Aorta (tissue), 4 donors: ENCODE results near the gene RASL11B. TPM values are rescaled to one million over a fixed set of nuclear protein-coding genes. Genes with fewer than 3 reads are reported as not detected.

ENCODE experiments used
- polyA plus RNA-seq, 2 donors: library from polyadenylated mRNA; stranded (reverse); fragments of 200-250 nt; gene quantifications; one replicate each; pipeline ENCODE4 v1.2.3, GENCODE V29; 2013
- total RNA-seq, 2 donors: library from RNA; stranded (reverse); fragmentation: NEBNext Ultra II Directional; extraction: Animal tissue kit (Norgen Biotek cat#: 25700); gene quantifications; one replicate each; pipeline ENCODE4 v1.2.1, GENCODE V29; 2021
- donor health status: healthy with polysubstance abuse.
- donor health status: Bipolar disorder and iron deficiency.
- donor health status: DM: no; HTN: no; CAD: no.
- donor health status: DM: yes; HTN: yes; CAD: no.

Gene RASL11B
- total and polyA plus RNA-seq, 4 donors: 4.8 to 12.3 (median 5.7) TPM

Other genes starting within 250 kb of the RASL11B start
- gene USP46, start 203.0 kb upstream of the RASL11B start, total RNA-seq: 10 to 100 TPM; 23.7 to 24.1 TPM
- gene USP46, start 203.0 kb upstream of the RASL11B start, polyA plus RNA-seq: 1 to 10 TPM; 4.8 to 5.4 TPM
- under 1 TPM; 0.13 to 0.36 TPM for gene ERVMER34-1, start 110.9 kb upstream of the RASL11B start, total RNA-seq
- not detected for gene ERVMER34-1, start 110.9 kb upstream of the RASL11B start, polyA plus RNA-seq